HG03066 (cell line): ENCODE measurements around the gene RELN.
"Not testable (repeated sequence)": the region's sequence is repeated elsewhere in the genome, so short reads cannot be mapped to it uniquely, and the experiment has no call there.

Experiments
- ATAC-seq: cut with Tn5 transposase; IDR thresholded peaks from one replicate; pipeline ENCODE4 v1.9.1; 2021; ENCODE audit warnings: low read depth; ENCODE audit not compliant: unreplicated experiment

The RELN gene

DNA sequence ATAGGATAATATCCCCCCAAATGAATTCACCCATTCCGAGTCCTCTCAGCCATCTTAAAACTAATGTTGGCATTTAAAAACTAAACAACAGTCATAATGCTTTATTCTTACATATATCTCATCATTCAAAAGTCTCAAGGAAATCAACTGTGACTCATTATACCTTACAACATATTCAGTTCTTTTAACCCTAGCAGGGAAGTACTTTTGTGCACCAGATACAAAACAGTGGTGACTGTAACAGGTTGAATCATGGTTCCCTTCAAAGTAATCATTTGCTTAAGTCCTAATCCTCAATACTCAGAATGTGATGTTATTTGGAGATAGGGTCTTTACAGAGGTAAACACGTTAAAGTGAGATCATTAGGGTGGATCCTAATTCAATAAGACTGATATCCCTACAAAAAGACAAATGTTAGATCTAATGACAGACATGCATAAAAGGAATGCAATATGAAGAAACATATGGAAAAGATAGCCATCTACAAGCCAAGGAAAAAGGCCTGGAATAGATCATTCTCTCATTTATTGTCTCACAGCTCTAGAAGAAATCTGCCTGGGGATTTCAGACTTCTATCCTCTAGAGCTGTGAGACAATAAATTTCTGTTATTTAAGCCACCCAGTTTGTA lies 42.3 kb downstream of the RELN start:
- ATAC-seq: no peak

DNA sequence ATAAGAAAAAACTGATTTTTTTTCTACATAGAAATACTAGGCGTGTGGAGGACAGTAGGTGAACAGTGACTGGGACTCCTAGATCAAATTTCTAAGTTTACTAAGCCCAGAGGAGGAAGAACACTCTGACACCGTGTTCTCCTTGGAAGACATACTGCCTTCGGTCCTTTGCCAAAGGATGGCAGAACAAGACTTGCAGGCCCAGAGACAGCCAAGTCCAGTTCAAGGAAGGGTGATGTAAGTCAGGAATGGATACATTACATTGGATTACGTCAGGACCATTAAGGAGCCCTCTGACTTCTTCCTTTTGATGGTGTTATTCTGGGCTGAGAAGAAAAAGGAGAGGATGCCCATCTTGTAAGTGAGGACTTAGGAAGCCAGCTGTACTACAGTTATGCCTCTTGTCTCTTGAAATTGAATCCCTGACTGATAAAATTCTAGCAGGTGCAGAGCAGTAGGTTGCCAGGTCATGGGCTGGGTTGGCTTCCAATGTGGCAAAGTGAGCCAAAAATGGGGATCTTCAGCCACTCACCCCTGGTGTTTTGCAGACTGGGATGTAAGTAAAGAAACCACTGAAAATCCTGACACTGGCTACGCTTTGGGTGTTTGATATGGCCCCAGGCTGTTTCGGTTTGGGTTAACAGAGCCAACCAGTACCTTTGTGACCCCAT lies 45.1 kb downstream of the RELN start:
- no peak for ATAC-seq

DNA sequence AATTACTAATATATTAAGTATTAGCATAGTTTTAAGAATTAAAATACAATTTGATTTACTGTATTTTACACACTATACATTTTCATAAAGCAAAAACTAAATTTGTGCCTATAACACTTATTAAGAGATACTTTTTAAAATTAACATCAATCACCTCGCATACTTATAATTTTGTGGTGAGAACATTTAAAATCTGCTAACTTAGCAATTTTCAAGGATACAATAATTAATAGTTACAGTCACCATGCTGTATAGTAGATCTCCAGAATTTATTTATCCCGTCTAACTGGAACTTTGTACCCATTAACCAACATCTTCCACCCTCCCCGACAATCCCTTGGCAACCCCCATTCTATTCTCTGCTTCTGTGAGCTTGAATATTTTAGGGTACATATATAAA lies 47.5 kb downstream of the RELN start:
- no peak for ATAC-seq

DNA sequence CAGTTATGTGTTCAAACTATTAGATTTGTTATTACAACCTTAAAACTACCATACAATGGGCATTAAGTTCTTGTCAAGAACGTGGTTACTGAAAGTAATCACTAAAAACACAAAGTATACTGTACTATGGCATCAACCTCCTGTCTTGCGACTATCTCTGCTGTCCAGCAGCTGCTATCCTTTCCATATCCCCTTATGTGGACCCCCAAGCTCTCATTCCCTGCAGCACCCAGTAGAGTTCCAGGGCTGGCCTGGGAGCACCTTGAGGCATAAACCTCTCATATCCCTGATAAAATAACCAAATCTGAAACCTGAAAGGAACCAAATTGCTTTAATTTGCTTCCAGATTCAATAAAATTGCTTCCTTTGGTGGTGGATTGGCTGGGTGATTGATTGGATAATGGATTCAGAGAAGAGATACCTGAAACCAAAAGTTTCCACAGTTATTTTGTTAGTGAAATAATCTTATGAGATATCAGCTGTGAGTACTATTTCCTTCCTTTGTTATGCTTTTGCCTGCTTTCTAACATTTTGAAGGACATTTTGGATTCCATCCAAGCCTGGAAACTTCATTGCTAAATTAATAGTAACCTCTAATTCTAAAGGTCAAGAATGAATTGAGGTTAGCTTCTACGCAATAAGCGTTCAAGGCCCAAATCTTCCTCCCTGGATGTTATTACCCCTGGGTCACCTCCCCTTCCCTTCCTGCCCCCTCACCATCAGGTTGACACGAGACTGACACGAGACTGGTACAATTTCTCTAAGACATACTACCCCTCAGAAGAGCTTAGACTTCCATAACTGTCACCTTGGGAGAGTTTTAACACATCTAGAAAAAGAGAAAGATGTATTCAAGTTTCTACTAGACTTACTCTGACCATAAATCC lies 48.8 kb downstream of the RELN start:
- no peak for ATAC-seq

DNA sequence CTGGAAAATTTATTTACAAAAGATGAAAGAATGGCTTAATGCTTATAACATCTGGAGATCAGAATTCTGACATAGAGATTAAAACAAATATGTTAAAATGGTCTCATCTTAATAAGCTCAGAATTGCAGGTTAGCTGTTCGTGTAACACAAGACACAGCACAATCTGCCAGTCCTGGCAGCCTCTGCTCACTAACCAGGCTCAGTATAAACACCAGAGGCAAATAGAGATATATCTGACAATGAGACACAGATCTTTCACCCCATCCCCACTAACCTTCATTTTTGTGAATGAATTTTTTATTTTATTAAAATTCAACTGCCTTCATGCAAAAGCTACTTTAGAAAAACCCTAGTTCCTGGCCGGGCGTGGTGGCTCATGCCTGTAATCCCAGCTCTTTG lies 51.8 kb downstream of the RELN start:
- ATAC-seq: no peak

DNA sequence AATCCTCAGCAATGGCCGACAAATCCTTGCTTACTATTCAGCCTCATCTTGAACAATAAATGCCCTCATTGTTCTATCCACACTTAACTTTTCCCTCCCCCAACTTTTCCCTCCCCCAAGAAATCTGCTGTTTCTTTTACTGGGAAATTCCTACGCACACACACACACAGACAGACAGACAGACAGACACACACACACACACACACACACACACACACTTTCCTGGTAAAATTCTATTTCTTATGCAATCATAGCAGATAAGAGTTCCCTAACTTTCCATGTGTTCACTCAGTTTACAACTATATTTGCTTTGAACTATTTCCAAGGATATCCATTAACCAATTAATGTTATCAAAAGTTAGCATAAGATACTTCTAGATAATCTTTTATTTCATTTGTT lies 52.9 kb downstream of the RELN start:
- no peak for ATAC-seq

DNA sequence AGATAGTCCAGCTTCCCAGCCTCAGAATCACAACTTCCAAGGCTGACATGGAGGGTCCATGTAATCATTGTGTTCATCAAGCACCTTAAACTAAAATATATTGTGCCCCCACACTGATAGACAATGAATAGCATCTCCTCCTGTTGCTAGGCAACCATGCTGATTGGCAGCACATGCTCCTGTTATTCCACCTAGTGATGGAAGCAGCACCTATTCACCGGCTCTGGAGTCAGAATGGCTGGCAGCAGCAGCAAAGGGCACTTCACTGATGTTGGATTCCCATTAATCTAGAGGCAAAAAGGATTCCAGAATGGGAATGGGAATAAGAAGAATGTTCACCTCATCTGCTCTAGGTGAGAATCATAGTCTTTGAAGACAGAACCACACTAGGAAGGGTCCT lies 55.0 kb downstream of the RELN start:
- ATAC-seq: no peak

DNA sequence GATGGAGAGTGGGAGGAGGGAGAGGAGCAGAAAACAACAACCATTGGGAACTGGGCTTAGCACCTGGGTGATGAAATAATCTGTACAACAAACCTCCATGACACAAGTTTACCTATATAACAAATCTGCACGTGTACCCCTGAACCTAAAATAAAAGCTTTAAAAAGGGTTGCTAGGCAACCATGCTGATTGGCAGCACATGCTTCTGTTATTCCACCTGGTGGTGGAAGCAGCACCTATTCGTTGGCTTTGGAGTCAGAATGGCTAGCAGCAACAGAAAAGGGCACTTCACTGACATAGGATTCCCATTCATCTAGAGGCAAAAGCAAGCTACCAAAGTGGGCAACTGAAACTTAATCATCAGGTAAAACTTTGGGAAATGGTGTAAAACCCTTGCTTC lies 57.1 kb downstream of the RELN start:
- no peak for ATAC-seq

DNA sequence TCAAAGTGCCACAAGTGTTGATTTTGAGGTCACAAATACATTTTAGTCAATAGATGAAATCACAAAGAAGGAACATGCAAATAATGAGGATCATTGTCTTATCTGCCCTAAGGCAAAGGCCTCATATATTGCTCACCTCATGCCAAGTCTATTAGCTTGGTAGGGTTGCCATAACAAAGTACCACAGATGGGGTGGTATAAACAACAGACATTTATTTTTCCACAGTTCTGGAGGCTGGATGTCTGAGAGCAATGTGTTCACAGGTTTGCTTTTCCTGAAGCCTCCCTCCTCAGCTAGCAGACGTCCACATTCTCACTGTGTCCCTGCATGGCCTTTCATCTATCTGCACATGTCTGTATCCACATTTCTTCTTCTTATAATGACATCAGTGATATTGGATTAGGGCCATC lies 59.6 kb downstream of the RELN start:
- ATAC-seq: no peak

DNA sequence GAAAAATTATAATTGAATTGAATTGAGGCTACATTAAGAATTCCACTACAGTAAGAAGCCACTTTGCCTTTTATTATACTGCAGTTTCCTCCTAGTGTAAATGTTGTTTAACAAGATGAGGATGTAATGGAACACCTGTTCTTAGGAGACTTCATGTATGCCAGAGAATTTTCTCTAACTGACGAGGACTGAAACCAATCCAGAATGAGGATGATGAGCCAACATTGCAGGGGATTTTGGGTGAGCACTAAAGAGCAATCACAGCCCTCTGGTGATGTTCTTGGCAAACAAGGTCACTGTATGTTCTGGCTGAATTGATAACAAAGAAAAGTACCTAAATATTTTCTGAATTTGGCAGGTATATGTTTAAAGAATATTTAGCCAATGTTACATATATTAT lies 60.9 kb downstream of the RELN start:
- ATAC-seq: no peak

DNA sequence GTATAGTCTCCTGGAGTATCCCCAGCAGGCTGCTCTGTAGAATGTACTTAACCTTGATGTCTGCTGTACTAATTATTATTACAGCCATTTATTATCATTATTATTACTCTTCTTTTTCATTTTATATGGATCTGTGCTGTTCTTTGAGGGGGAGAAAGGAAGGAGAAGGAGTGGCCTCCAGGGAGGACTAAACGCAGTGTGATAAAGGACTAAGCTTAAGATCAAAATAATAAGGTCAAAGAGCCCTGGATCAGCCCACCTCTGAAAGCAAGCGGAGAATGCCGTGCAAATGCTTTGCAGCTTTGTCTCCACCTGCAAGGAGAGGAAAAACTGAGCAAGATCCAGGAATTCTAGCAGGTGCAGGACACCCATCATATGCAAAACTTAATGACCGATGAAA lies 65.3 kb downstream of the RELN start:
- no peak for ATAC-seq

DNA sequence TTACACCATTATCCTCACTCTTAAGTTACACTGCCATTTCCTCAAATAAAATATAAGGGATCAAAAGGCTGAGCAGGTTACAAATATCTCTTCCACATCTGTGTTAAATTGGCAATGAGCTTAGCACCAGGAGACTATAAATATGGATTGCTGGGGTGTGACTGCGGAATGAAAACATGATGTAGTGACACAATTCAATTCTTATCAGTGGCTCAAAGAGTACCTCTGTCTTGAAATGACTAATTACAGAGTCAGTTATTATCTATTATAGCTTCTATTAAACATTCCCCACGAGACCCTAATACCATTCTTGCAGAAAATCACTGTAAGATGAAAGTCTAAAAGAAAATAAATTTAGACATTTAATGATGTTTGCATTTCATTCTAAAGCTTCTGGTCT lies 67.1 kb downstream of the RELN start:
- ATAC-seq: no peak

DNA sequence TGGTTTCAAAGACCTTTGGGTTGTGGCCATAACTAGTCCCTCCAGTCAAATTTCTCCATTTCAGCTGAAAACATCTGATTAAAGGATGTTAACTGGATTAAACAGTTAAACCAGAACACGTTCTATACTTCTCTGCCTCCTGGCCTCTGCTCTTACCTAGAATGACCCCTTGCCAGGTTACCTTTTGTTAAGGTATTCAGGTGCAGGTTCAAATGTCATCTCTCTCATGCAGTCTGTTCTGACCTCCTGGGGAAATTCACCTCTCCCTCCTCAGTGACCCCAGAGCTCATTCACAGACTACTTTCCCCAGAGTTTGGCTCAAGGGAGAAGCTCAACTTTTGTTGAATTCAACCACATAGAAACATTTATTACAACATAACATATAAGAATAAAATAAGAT lies 67.8 kb downstream of the RELN start:
- no peak for ATAC-seq

DNA sequence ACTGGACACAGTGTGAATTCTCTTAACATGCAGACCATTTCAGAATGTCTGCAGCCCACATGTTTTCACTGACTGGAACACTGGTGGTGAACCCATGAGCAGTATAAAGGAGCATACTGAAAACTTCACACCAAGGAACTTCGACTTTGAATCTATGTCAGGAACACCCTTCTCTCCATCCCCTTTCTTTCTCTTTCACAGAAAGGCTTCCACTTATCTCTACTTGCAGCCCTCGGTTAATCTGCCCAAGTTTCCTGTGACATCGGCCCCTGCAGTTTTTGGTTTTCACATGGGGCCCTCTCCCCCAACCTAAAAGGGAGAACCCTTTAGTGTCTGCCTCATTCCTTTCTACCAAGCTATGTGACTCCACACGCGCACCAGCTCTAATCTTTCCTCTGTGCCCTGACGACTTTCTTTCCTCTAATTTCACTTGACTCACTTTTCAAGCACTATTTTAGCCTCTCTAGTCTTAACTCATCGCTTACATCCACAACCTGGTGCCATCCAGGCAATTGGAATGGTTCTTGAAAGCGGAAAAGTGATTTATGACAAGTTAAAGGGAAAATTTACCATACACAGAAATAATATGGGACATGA lies 70.1 kb downstream of the RELN start:
- no peak for ATAC-seq

DNA sequence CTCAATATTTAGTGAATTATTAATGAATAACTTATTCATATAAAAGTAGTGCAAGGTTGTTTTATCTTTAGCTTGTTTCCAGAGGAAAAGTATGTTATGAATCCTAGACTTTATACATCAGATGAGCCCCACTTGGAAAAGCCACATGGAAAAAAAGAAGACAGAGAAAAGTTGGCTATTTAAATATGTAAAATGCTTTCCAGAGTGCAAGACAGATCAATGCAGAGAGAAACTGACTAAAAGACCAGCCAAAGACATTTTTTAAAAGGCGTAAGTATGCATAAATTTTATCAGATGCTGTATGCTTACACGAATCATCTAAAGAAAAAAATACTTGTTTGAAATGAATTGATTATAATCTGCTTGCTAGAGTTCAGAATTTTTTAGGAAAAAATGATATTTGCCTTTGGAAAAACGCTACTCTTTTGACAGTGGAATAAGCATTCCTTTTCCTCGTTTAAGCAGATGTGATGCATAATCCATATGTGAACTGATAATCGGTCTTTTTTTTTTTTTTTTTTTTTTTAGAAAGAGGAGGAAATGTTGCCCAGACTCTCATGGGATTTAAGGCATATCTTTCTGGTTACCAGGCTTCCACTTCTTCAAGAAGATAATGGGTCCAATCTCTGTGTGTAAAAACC lies 70.7 kb downstream of the RELN start:
- ATAC-seq: no peak

DNA sequence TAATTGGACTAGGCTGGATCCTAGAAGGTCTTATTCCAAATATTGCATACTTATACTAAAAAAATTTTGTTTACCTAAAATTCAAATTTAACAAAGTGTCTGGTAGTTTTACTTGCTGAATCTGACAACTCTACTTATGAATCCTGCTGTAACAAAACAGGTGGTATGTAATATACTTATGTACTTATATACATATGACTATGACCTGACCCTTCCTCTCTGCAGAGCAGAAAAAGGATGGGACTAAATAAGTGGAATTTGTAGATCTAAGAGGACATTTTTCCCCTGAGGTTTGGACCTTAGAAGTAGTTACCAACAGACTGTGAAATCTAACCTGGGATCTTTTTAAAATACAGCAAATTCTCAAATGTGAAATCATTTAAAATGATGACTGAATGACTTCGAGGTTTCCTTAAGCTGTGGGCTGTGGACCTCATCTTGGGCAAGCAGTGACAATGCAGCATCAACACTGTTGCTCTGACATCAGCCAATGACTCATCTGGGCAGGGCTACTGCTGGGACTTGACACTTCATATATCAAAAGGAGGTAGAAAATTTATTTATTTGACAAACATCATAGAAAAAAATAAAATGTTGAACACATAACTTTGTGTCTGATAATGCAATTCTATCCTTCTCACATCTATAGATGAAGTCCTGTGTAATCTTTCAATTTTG lies 73.6 kb downstream of the RELN start:
- no peak for ATAC-seq

DNA sequence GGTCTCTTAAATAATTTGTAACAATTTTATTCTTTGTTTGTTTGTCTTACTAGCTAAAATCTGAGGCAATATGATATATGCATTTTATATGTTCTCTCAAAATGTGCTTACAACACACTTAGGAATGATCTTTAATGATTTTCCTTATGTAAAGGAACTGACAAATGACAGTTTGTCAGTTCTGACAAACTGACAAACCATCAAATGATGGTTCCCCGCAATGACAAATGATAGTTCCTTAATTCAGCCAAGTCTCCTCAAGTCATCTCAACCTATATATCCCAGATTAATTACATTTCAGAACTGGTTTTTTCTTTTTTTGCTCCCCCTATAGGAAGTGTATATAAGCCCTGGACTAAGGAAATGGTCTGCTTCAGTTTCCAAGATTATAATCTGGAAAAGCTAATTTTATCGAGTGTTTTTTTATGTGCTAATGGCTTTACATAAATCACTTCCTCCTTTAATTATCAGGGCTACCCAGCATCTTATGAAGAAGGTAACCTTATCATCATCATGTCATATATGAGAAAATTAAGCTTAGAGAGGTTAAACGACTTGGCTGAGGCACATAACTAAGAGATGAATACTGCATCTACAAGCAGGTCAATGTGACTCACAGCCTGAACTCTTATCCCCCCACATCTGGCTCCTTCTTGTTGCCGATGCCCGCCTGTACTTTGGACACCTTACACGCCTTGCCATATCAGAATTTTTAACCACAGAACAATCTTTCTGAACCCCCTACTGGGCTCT lies 75.1 kb downstream of the RELN start:
- ATAC-seq: no peak

DNA sequence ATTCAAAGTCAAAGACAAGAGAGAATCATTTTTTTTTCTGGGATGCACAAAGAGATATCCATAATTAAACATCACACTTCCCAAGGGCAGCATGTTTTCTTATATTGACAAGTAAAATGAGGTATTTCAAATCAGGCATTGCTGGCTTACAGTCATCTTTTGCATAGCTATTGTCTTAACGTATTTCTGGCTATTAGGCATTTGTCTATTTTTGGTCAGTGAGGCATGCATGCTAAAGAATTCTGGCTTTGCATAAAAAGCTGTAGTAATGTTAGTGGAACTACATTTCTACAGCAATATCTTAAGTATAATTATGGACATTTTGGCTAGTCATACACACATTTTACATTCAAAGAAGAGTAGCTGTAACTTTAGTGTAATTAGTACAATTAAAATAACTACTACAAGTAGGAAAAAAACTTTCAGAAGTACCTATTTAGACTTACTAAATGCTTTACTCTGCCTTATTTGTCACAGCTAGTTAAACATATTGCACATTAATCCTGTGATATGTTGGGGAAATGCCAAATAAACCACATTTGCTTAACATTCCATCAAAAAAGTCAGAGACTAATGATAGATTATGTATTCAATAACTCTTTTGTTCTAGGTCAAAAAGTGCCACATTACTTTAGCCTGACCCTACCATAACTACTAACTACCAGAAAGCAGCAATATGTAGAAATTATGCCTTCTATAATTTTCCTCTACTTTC lies 76.4 kb downstream of the RELN start:
- no peak for ATAC-seq

DNA sequence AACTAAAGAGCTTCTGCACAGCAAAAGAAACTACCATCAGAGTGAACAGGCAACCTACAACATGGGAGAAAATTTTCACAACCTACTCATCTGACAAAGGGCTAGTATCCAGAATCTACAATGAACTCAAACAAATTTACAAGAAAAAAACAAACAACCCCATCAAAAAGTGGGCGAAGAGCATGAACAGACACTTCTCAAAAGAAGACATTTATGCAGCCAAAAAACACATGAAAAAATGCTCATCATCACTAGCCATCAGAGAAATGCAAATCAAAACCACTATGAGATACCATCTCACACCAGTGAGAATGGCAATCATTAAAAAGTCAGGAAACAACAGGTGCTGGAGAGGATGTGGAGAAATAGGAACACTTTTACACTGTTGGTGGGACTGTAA lies 78.4 kb downstream of the RELN start:
- ATAC-seq: not testable (repeated sequence)
